Measurements from ENCODE around the gene GFI1B. TPM values are rescaled to one million over a fixed set of nuclear protein-coding genes. Genes with fewer than 3 reads are reported as not detected.
"Not testable (repeated sequence)": the region's sequence is repeated elsewhere in the genome, so short reads cannot be mapped to it uniquely, and the experiment has no call there.

The GFI1B gene
- total RNA-seq, 4 donors from 2014 or later: not detected

DNA sequence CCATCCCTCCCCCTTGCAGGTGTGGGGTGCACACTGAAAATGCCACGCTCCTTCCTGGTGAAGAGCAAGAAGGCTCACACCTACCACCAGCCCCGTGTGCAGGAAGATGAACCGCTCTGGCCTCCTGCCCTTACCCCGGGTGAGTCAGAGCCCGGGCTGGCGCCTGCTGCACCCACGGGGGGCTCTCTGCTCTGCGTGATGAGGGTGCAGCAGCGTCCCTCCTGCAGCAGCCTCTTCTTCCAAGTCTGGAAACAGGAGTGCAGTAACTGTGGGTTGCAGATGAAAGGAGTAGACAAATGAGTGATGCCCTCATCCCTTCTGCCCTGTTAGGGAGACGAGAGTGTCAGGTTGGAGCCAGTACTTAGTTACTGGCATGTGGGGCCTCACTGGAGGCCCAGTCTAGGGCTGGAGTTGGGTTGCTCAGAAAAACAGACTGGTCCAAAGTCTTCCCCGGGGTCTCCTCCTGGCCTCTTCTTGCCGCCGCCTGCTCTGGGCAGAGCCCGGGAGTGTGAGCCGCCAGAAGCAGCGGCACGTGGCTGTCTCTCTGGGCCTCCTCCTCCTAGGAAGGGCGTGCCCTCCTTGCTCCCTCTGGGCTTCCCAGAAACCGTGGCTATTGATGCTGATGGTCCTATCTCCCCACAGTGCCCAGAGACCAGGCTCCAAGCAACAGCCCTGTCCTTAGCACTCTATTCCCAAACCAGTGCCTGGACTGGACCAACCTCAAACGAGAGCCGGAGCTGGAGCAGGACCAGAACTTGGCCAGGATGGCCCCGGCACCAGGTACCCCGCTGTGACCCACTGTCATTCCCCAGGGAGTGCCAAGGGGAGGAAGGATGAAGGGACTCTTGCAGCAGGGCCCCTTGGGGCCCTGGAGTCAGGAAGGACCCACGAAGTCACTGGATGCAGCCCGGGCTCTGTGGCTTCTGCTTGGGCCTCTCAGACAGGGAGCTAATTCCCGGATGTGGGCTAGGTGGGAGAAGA lies 8.4 kb downstream of the GFI1B start:
- no peaks in the 10 kb centered on the region for H3K9me3 ChIP-seq
- no peak overlapping the region for H3K27ac ChIP-seq
- WGBS, 2 donors: 57 to 60% methylated on average over 15 to 23 of the region's 26 CpGs
- no peak for DNase-seq (ENCODE audit: low spot score in 2 of 2)
- no peaks in the 10 kb centered on the region for H3K4me1 ChIP-seq
- TF ChIP-seq CTCF (IDR thresholded peaks at IDR 0.05) (no peak), EP300 (IDR thresholded peaks at IDR 0.05) (no peak), POLR2A (IDR thresholded peaks at IDR 0.05) (no peak)
- H3K36me3 ChIP-seq: no peaks in the 10 kb centered on the region
- H3K27me3 ChIP-seq: peaks cover 0 to 63% of the 10 kb centered on the region in 2 donors
- no peak overlapping the region for H3K4me3 ChIP-seq

GRCh38 chr9:132988244-132989013 lies 9.9 kb downstream of the GFI1B start:
- H3K27ac ChIP-seq: no peak overlapping the region
- no peak overlapping the region for H3K4me3 ChIP-seq
- H3K9me3 ChIP-seq: no peaks in the 10 kb centered on the region
- TF ChIP-seq CTCF (IDR thresholded peaks at IDR 0.05): no peak
- TF ChIP-seq POLR2A (IDR thresholded peaks at IDR 0.05): no peak
- no peak for TF ChIP-seq EP300 (IDR thresholded peaks at IDR 0.05)
- no peaks in the 10 kb centered on the region for H3K36me3 ChIP-seq
- H3K4me1 ChIP-seq: no peaks in the 10 kb centered on the region
- 67 to 78% methylated on average over 13 to 14 of the region's 14 CpGs for WGBS, 2 donors
- no peak for DNase-seq (ENCODE audit: low spot score in 2 of 2)
- peaks cover 0 to 63% of the 10 kb centered on the region in 2 donors for H3K27me3 ChIP-seq

GRCh38 chr9:132989014-132989310 lies 10.5 kb downstream of the GFI1B start:
- Histone ChIP-seq H3K27ac (no peak overlapping the region), H3K4me3 (no peak overlapping the region), H3K9me3 (no peaks in the 10 kb centered on the region), H3K27me3 (peaks cover 0 to 61% of the 10 kb centered on the region in 2 donors), H3K4me1 (no peaks in the 10 kb centered on the region), H3K36me3 (no peaks in the 10 kb centered on the region)
- TF ChIP-seq POLR2A (IDR thresholded peaks at IDR 0.05) (no peak), CTCF (IDR thresholded peaks at IDR 0.05) (no peak), EP300 (IDR thresholded peaks at IDR 0.05) (no peak)
- DNase-seq (ENCODE audit: low spot score in 2 of 2): no peak
- WGBS, 2 donors: 92 to 93% methylated on average over 11 to 13 of the region's 13 CpGs

- TF ChIP-seq CTCF (IDR thresholded peaks at IDR 0.05) (no peak), POLR2A (IDR thresholded peaks at IDR 0.05) (no peak), EP300 (IDR thresholded peaks at IDR 0.05) (no peak)
- Histone ChIP-seq H3K27me3 (peaks cover 0 to 57% of the 10 kb centered on the region in 2 donors), H3K4me3 (no peak overlapping the region), H3K27ac (no peak overlapping the region), H3K4me1 (peaks cover 0 to 4% (median 2%) of the 10 kb centered on the region in 4 donors), H3K36me3 (no peaks in the 10 kb centered on the region), H3K9me3 (no peaks in the 10 kb centered on the region)
- WGBS, 2 donors: 84 to 86% methylated on average over 22 of the region's 23 CpGs
- no peak for DNase-seq (ENCODE audit: low spot score in 2 of 2)
These were observed 11.0 kb downstream of the GFI1B start for GRCh38 chr9:132989414-132989996.

GRCh38 chr9:132989998-132990557 lies 11.6 kb downstream of the GFI1B start:
- H3K36me3 ChIP-seq; DNase-seq (ENCODE audit: low spot score in 2 of 2); H3K27ac ChIP-seq; H3K9me3 ChIP-seq; H3K4me3 ChIP-seq; H3K4me1 ChIP-seq: not testable (repeated sequence)
- peaks cover 0 to 51% of the 10 kb centered on the region in 2 donors for H3K27me3 ChIP-seq
- WGBS, 2 donors: 77 to 78% methylated on average over 4 of the region's 4 CpGs
